Hepatocyte (in vitro differentiated cells): ENCODE results near the gene PTPN4. TPM values are rescaled to one million over a fixed set of nuclear protein-coding genes. Genes with fewer than 3 reads are reported as not detected.

Source experiments
- DNase-seq: peaks from one replicate; pipeline ENCODE4 v3.0.0-alpha.2; 2016; ENCODE audit warnings: low spot score
- H2AFZ ChIP-seq: fragments of 200-600 bp; sonication (generic); 2 replicates; pipeline ENCODE4 v1.6.0; 2016; ENCODE audit warnings: antibody characterized with exemption, mild to moderate bottlenecking
- H3K27ac ChIP-seq: fragments of 200-600 bp; sonication (generic); 2 replicates; pipeline ENCODE4 v1.5.1; 2016; ENCODE audit warnings: mild to moderate bottlenecking
- H3K27me3 ChIP-seq: fragments of 200-600 bp; sonication (generic); 2 replicates; pipeline ENCODE4 v1.6.1; 2016
- H3K36me3 ChIP-seq: fragments of 200-600 bp; sonication (generic); replicated peaks from 2 replicates; pipeline ENCODE4 v1.5.1; 2016; ENCODE audit warnings: low read depth; ENCODE audit not compliant: insufficient read depth
- H3K4me1 ChIP-seq: fragments of 200-600 bp; sonication (generic); 2 replicates; pipeline ENCODE4 v1.5.1; 2016; ENCODE audit warnings: mild to moderate bottlenecking, moderate library complexity; ENCODE audit not compliant: insufficient read depth
- H3K4me2 ChIP-seq: fragments of 200-600 bp; sonication (generic); 2 replicates; pipeline ENCODE4 v1.6.0; 2016
- H3K4me3 ChIP-seq: fragments of 200-600 bp; sonication (generic); 2 replicates; pipeline ENCODE4 v1.5.1; 2016; ENCODE audit warnings: mild to moderate bottlenecking
- H3K79me2 ChIP-seq: fragments of 200-600 bp; sonication (generic); 2 replicates; pipeline ENCODE4 v1.6.0; 2017; ENCODE audit warnings: mild to moderate bottlenecking
- H3K9me2 ChIP-seq: fragments of 200-600 bp; sonication (generic); replicated peaks from 2 replicates; pipeline ENCODE4 v1.6.0; 2017; ENCODE audit warnings: mild to moderate bottlenecking; ENCODE audit not compliant: insufficient read depth
- H3K9me3 ChIP-seq: fragments of 200-600 bp; sonication (generic); 2 replicates; pipeline ENCODE4 v1.5.1; 2016; ENCODE audit warnings: low read depth, mild to moderate bottlenecking
- H4K20me1 ChIP-seq: fragments of 200-600 bp; sonication (generic); 2 replicates; pipeline ENCODE4 v1.6.0; 2016; ENCODE audit warnings: mild to moderate bottlenecking; ENCODE audit not compliant: insufficient read depth, poor library complexity, severe bottlenecking
- CTCF ChIP-seq: fragments of 200-600 bp; sonication (generic); IDR thresholded peaks from 2 replicates; pipeline ENCODE4 v1.5.1; 2016; ENCODE audit warnings: antibody characterized with exemption, mild to moderate bottlenecking; ENCODE audit not compliant: poor library complexity
- EZH2 ChIP-seq: fragments of 200-600 bp; sonication (generic); IDR thresholded peaks from 2 replicates; pipeline ENCODE4 v1.6.1; 2016; ENCODE audit warnings: antibody characterized with exemption, mild to moderate bottlenecking, borderline replicate concordance
- EZH2phosphoT487 ChIP-seq: fragments of 200-600 bp; sonication (generic); IDR thresholded peaks from one replicate; pipeline ENCODE4 v1.6.1; 2018; ENCODE audit warnings: antibody characterized with exemption, mild to moderate bottlenecking, low read depth, moderate library complexity; ENCODE audit not compliant: unreplicated experiment, severe bottlenecking
- WGBS: methylation state at CpG from one replicate; pipeline ENCODE4 v1.1.6; 2016; ENCODE audit warnings: low lambda C conversion rate; ENCODE audit errors: missing lambda C conversion rate; 5-methylcytosine and 5-hydroxymethylcytosine counted together
- polyA plus RNA-seq: library from polyadenylated mRNA; unstranded; fragments of >200 nt; fragmentation: Nextera tagmentation; extraction: Ambion mirVana; gene quantifications from 2 replicates; pipeline ENCODE4 v1.2.1, GENCODE V29; 2016
- total RNA-seq: library from RNA; depleted of rRNA; stranded (reverse); fragments of >200 nt; gene quantifications from 2 replicates; pipeline ENCODE4 v1.2.3, GENCODE V29; 2014

The PTPN4 gene
- total and polyA plus RNA-seq, 2 experiments from 2014 or later: 9.2 to 15.5 TPM

GRCh38 chr2:119837350-119837749 is 77.6 kb downstream of the PTPN4 start:
- 98% methylated on average over 12 of the region's 12 CpGs for WGBS
- Histone ChIP-seq H3K9me3 (no peaks in the 10 kb centered on the region), H3K27ac (no peak overlapping the region), H4K20me1 (no peaks in the 10 kb centered on the region), H3K4me1 (no peaks in the 10 kb centered on the region), H3K4me3 (no peak overlapping the region), H3K79me2 (peaks cover 35% of the 10 kb centered on the region), H3K36me3 (no peaks in the 10 kb centered on the region), H3K27me3 (no peaks in the 10 kb centered on the region), H2AFZ (no peak overlapping the region), H3K4me2 (no peak overlapping the region), H3K9me2 (no peaks in the 10 kb centered on the region)
- DNase-seq: no peak
- TF ChIP-seq EZH2phosphoT487: no peak
- TF ChIP-seq EZH2: no peak
- TF ChIP-seq CTCF: no peak

- Histone ChIP-seq H2AFZ (no peak overlapping the region), H3K4me3 (no peak overlapping the region), H3K9me2 (no peaks in the 10 kb centered on the region), H3K27me3 (no peaks in the 10 kb centered on the region), H3K27ac (no peak overlapping the region), H3K4me1 (no peaks in the 10 kb centered on the region), H3K9me3 (no peaks in the 10 kb centered on the region), H3K36me3 (no peaks in the 10 kb centered on the region), H3K79me2 (peaks cover 33% of the 10 kb centered on the region), H3K4me2 (no peak overlapping the region), H4K20me1 (no peaks in the 10 kb centered on the region)
- TF ChIP-seq EZH2 (no peak), EZH2phosphoT487 (no peak), CTCF (no peak)
- no peak for DNase-seq
- WGBS: 93% methylated on average over 13 of the region's 13 CpGs
These were observed 78.0 kb downstream of the PTPN4 start for GRCh38 chr2:119837759-119838158.

- no peaks in the 10 kb centered on the region for H3K36me3 ChIP-seq
- H4K20me1 ChIP-seq: no peaks in the 10 kb centered on the region
- H3K9me3 ChIP-seq: no peaks in the 10 kb centered on the region
- DNase-seq: no peak
- no peaks in the 10 kb centered on the region for H3K27me3 ChIP-seq
- H3K4me1 ChIP-seq: no peaks in the 10 kb centered on the region
- H3K9me2 ChIP-seq: no peaks in the 10 kb centered on the region
- TF ChIP-seq CTCF: no peak
- TF ChIP-seq EZH2: no peak
- no peak for TF ChIP-seq EZH2phosphoT487
- no peak overlapping the region for H3K4me3 ChIP-seq
- WGBS: 93% methylated on average over 5 of the region's 5 CpGs
- peaks cover 31% of the 10 kb centered on the region for H3K79me2 ChIP-seq
- H3K27ac ChIP-seq: no peak overlapping the region
- no peak overlapping the region for H3K4me2 ChIP-seq
- no peak overlapping the region for H2AFZ ChIP-seq
These were observed 78.5 kb downstream of the PTPN4 start for GRCh38 chr2:119838179-119838578.

- Histone ChIP-seq H3K4me2 (no peak overlapping the region), H3K9me3 (no peaks in the 10 kb centered on the region), H3K27me3 (no peaks in the 10 kb centered on the region), H2AFZ (no peak overlapping the region), H3K9me2 (no peaks in the 10 kb centered on the region), H3K4me3 (no peak overlapping the region), H3K4me1 (no peaks in the 10 kb centered on the region), H3K36me3 (no peaks in the 10 kb centered on the region), H4K20me1 (no peaks in the 10 kb centered on the region), H3K79me2 (peaks cover 26% of the 10 kb centered on the region), H3K27ac (no peak overlapping the region)
- 38% methylated on average over 1 of the region's 1 CpG for WGBS
- TF ChIP-seq EZH2phosphoT487 (no peak), CTCF (no peak), EZH2 (no peak)
- no peak for DNase-seq
These were observed 81.8 kb downstream of the PTPN4 start for GRCh38 chr2:119841550-119841949.
